ENCODE measurements around the gene PDE6A. TPM values are rescaled to one million over a fixed set of nuclear protein-coding genes. Genes with fewer than 3 reads are reported as not detected.
A peak's percentile ranks its signal among the peaks of the same experiment; 100 is the strongest.

PDE6A gene
- total and polyA plus RNA-seq, 2 of the 13 experiments (the other 11 are each of a cell fraction or from before 2014, with no cell fraction given): 0.01 TPM; not detected in 1

DNA sequence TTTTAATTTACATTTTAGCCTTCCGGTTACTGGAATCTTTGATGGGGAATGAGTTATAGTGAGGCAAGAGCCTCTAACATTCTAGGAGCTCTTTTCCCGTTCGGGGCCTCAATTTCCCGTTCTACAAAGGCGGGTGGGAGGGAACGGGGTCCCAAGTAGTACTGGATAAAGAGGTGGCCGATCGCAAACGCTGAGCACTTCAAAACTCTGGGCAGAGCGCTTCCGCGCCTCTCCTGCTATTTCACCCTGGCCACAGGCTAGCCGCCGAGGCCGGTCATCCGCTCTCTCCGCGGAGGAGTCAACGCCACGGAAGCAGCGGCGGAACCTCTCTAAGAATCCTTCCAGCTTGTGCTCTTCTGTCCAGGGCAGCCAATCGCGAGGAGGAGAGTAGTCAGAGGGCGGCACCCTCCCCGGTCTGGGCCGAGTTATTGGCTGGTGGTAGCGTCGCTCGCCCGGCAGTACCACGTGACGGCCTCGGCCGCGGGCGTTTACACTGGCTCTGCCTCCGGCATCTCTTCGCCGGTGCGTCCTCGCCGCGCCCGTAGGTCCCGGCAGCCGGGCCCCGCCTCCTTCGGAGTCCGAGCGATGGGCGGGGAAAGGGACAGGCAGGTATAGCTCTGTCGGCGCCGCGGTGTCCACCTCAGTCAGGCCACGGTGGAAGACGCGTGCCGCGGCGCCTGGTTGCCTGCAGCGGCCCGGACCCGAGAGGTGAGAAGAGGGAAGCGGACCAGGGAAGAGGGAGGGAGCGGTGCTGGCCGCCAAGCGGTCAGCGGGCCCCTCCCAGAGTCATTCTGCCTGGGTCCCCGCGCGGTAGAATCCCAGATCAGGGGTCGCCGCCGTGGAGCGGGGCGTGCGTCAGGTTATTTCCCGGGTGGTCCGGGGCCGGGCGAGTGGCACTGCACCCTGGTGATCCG lies 15.9 kb upstream of the PDE6A start, which contains the start of gene SLC26A2 (continued):
- TF ChIP-seq, protein P1, sequence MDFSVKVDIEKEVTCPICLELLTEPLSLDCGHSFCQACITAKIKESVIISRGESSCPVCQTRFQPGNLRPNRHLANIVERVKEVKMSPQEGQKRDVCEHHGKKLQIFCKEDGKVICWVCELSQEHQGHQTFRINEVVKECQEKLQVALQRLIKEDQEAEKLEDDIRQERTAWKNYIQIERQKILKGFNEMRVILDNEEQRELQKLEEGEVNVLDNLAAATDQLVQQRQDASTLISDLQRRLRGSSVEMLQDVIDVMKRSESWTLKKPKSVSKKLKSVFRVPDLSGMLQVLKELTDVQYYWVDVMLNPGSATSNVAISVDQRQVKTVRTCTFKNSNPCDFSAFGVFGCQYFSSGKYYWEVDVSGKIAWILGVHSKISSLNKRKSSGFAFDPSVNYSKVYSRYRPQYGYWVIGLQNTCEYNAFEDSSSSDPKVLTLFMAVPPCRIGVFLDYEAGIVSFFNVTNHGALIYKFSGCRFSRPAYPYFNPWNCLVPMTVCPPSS (IDR thresholded peaks at IDR 0.05): no peak
- TF ChIP-seq ESRRA (CRISPR knock-in tag; IDR thresholded peaks at IDR 0.05; ENCODE audit: low read depth): peak; percentile 39; the same call in 1 of the 2 replicates
- no peak for TF ChIP-seq KDM5A (IDR thresholded peaks at IDR 0.05; ENCODE audit: borderline replicate concordance, low read length)
- TF ChIP-seq TSC22D2 (CRISPR knock-in tag; IDR thresholded peaks at IDR 0.05; ENCODE audit: borderline replicate concordance): no peak
- 0 out of 2 replicates have a peak, but pooled peaks have one; percentile 56 for TF ChIP-seq CCDC6 (CRISPR knock-in tag; IDR thresholded peaks at IDR 0.05)
- TF ChIP-seq ZNF672 (CRISPR knock-in tag; IDR thresholded peaks at IDR 0.05): no peak
- TF ChIP-seq BCLAF1 (IDR thresholded peaks at IDR 0.05): no peak
- peak; percentile 19; the same call in 1 of the 2 replicates for TF ChIP-seq IRF9 (CRISPR knock-in tag; IDR thresholded peaks at IDR 0.05; ENCODE audit: borderline replicate concordance)
- no peak for TF ChIP-seq ZNF513 (CRISPR knock-in tag; conservative IDR thresholded peaks at IDR 0.05)
- peak; percentile 16; the same call in 1 of the 2 replicates for TF ChIP-seq MED1 (CRISPR knock-in tag; IDR thresholded peaks at IDR 0.05)
- no peak for TF ChIP-seq MAFF (IDR thresholded peaks at IDR 0.05; ENCODE audit: low read depth, low read length)
- TF ChIP-seq KLF15 (CRISPR knock-in tag; IDR thresholded peaks at IDR 0.05; ENCODE audit: borderline replicate concordance): 0 out of 2 replicates have a peak, but pooled peaks have one; percentile 38
- no peak for TF ChIP-seq GTF2F1 (IDR thresholded peaks at IDR 0.05; ENCODE audit: low read length)
- no peak for TF ChIP-seq EEA1 (CRISPR knock-in tag; IDR thresholded peaks at IDR 0.05; ENCODE audit: borderline replicate concordance)
- peak; percentile 41; the same call in 1 of the 2 replicates for TF ChIP-seq IRF2 (CRISPR knock-in tag; IDR thresholded peaks at IDR 0.05)
- no peak; the same call in 1 of the 2 replicates for TF ChIP-seq ZNF788 (CRISPR knock-in tag; IDR thresholded peaks at IDR 0.05; ENCODE audit: borderline replicate concordance)
- TF ChIP-seq HOXD1 (CRISPR knock-in tag; IDR thresholded peaks at IDR 0.05): no peak
- TF ChIP-seq MLLT10 (CRISPR knock-in tag; IDR thresholded peaks at IDR 0.05): no peak
- no peak for TF ChIP-seq NR2F1 (CRISPR knock-in tag; IDR thresholded peaks at IDR 0.05)
- 0 out of 2 replicates have a peak, but pooled peaks have one; percentile 28 for TF ChIP-seq NR0B2 (CRISPR knock-in tag; IDR thresholded peaks at IDR 0.05)
- TF ChIP-seq ZNF468 (CRISPR knock-in tag; IDR thresholded peaks at IDR 0.05): no peak
- TF ChIP-seq ETV5 (CRISPR knock-in tag; IDR thresholded peaks at IDR 0.05; ENCODE audit: borderline replicate concordance): peak; percentile 63
